Pancreas (tissue), 10 donors: Measurements from ENCODE around the gene ATP8B4. TPM values are rescaled to one million over a fixed set of nuclear protein-coding genes. Genes with fewer than 3 reads are reported as not detected.
A peak's percentile ranks its signal among the peaks of the same experiment; 100 is the strongest.

ENCODE experiments used
- ATAC-seq, 4 donors: fragments of 200-7000 bp; cut with Tn5 transposase; one replicate each; pipeline versions ENCODE4 v1.8.0 to v1.9.1; 2020; ENCODE audit warnings: mild to moderate bottlenecking in 4 of 4, moderate library complexity in 4 of 4
- DNase-seq, 6 donors: peaks; one replicate each; pipeline ENCODE4 v3.0.0-alpha.2; 2020
- FAIRE-seq: peaks from 2 replicates; lab custom pipeline; 2012; peaks lifted over from hg19 to GRCh38; lab: Jason Lieb, UNC
- H3K27ac ChIP-seq, 4 donors: fragments of 200-600 bp; sonication (generic); 1 replicate in 3 of 4; 2 replicates in 1 of 4; pipeline versions ENCODE4 v1.5.0 to v1.8.0; 2020
- H3K27me3 ChIP-seq, 4 donors: fragments of 200-600 bp; one replicate each; pipeline ENCODE4 v1.8.0; 2021
- H3K36me3 ChIP-seq, 3 donors: fragments of 200-600 bp; sonication (generic) in 1 of 3; one replicate each; pipeline versions ENCODE4 v1.5.0 to v1.8.0; 2020 to 2021
- H3K4me1 ChIP-seq, 3 donors: fragments of 200-600 bp; one replicate each; pipeline ENCODE4 v1.8.0; 2021
- H3K4me3 ChIP-seq, 4 donors: fragments of 200-600 bp; sonication (generic) in 2 of 4; one replicate each; pipeline versions ENCODE4 v1.5.0 to v1.8.0; 2020 to 2021
- H3K9me3 ChIP-seq, 4 donors: fragments of 200-600 bp; one replicate each; pipeline ENCODE4 v1.8.0; 2021
- CTCF ChIP-seq, 4 donors: fragments of 200-600 bp; sonication (generic) in 3 of 4; IDR thresholded peaks; one replicate each; pipeline versions ENCODE4 v1.5.0 to v1.8.0; 2021; ENCODE audit warnings: antibody characterized with exemption in 4 of 4
- WGBS, 2 donors: extraction: QIAGEN DNeasy Blood & Tissue Kit; methylation state at CpG; one replicate each; pipeline ENCODE4 v1.1.7; 2013; 5-methylcytosine and 5-hydroxymethylcytosine counted together
- intact Hi-C, 3 donors: fragments of 100-400 bp; cut with DNase I; formaldehyde crosslinking; loops; one replicate each; pipeline versions ENCODE4 v1.11.1 to v1.14.2; 2022
- polyA plus RNA-seq, 2 donors: library from polyadenylated mRNA; stranded (reverse); fragments of 200-250 nt; gene quantifications; one replicate each; pipeline ENCODE4 v1.2.3, GENCODE V29; 2013
- total RNA-seq, 6 donors: library from RNA; stranded (reverse); fragmentation: NEBNext Ultra II Directional in 4 of 6; extraction: Animal tissue kit (Norgen Biotek cat#: 25700) in 4 of 6; gene quantifications; one replicate each; pipeline versions ENCODE4 v1.2.1 to v1.2.4, GENCODE V29; 2021 to 2023
- donor health status: healthy with polysubstance abuse.
- donor health status: DM: no; HTN: no; CAD: no; lungs with moderate emphysema.
- donor health status: DM: no; HTN: no; CAD: no.
- donor health status: control.
- donor health status: control.
- donor health status: Bipolar disorder and iron deficiency.
- donor health status: DM: yes; HTN: yes; CAD: no.
- donor health status: DM: no; HTN: no; CAD: no.
- donor health status: DM: no; HTN: no; CAD: no.
- donor health status: DM: yes; HTN: yes; CAD: no.

Gene ATP8B4
- total and polyA plus RNA-seq, 8 donors, result 0.55 to 5.3 (median 0.97) TPM

- H3K36me3 ChIP-seq, result no peaks in the 10 kb centered on the region
- 61 to 69% methylated on average over 5 of the region's 5 CpGs for WGBS, 2 donors
- H3K4me3 ChIP-seq, result no peak overlapping the region
- no peaks in the 10 kb centered on the region for H3K4me1 ChIP-seq
- no peak for TF ChIP-seq CTCF (IDR thresholded peaks at IDR 0.05)
- H3K27ac ChIP-seq, result no peak overlapping the region
- no peak for FAIRE-seq
- H3K27me3 ChIP-seq, result no peaks in the 10 kb centered on the region
- ATAC-seq, result no peak
- DNase-seq, result no peak
- no peaks in the 10 kb centered on the region for H3K9me3 ChIP-seq
- intact Hi-C loops, result no loop called here
These were observed 59.1 kb downstream of the ATP8B4 start for GRCh38 chr15:50059883-50060282.

GRCh38 chr15:50059203-50059772 is 59.7 kb downstream of the ATP8B4 start:
- Histone ChIP-seq H3K4me1 (no peaks in the 10 kb centered on the region), H3K36me3 (no peaks in the 10 kb centered on the region), H3K4me3 (no peak overlapping the region), H3K27me3 (no peaks in the 10 kb centered on the region), H3K9me3 (no peaks in the 10 kb centered on the region), H3K27ac (no peak overlapping the region)
- no peak for TF ChIP-seq CTCF (IDR thresholded peaks at IDR 0.05)
- DNase-seq, result no peak
- no peak for FAIRE-seq
- intact Hi-C loops, result no loop called here
- WGBS, 2 donors, result 78 to 80% methylated on average over 5 of the region's 5 CpGs
- no peak for ATAC-seq

- no peaks in the 10 kb centered on the region for H3K4me1 ChIP-seq
- DNase-seq, result no peak
- TF ChIP-seq CTCF (IDR thresholded peaks at IDR 0.05), result no peak
- no peaks in the 10 kb centered on the region for H3K27me3 ChIP-seq
- ATAC-seq, result no peak
- H3K4me3 ChIP-seq, result no peak overlapping the region
- intact Hi-C loops, result no loop called here
- no peak overlapping the region for H3K27ac ChIP-seq
- H3K9me3 ChIP-seq, result no peaks in the 10 kb centered on the region
- WGBS, 2 donors, result 51 to 60% methylated on average over 5 of the region's 5 CpGs
- FAIRE-seq, result no peak
- no peaks in the 10 kb centered on the region for H3K36me3 ChIP-seq
These were observed 61.0 kb downstream of the ATP8B4 start for GRCh38 chr15:50057905-50058639.

- Histone ChIP-seq H3K27ac (no peak overlapping the region), H3K9me3 (no peaks in the 10 kb centered on the region), H3K27me3 (no peaks in the 10 kb centered on the region), H3K4me1 (no peaks in the 10 kb centered on the region), H3K36me3 (no peaks in the 10 kb centered on the region), H3K4me3 (no peak overlapping the region)
- no peak for TF ChIP-seq CTCF (IDR thresholded peaks at IDR 0.05)
- intact Hi-C loops, result no loop called here
- DNase-seq (no peak), FAIRE-seq (no peak), ATAC-seq (no peak)
- 86 to 94% methylated on average over 4 of the region's 4 CpGs for WGBS, 2 donors
These were observed 61.8 kb downstream of the ATP8B4 start for GRCh38 chr15:50057196-50057595.

- intact Hi-C loops, result no loop called here
- Histone ChIP-seq H3K4me3 (no peak overlapping the region), H3K9me3 (no peaks in the 10 kb centered on the region), H3K27ac (peak overlapping the region in 2 of 4 donors; percentile 8 to 23), H3K36me3 (no peaks in the 10 kb centered on the region), H3K27me3 (no peaks in the 10 kb centered on the region), H3K4me1 (peaks cover 0 to 3% (median 0%) of the 10 kb centered on the region in 3 donors)
- WGBS, 2 donors, result 52 to 66% methylated on average over 5 of the region's 5 CpGs
- peak in 1 of 4 donors; percentile 7 for ATAC-seq
- TF ChIP-seq CTCF (IDR thresholded peaks at IDR 0.05), result no peak
- no peak for FAIRE-seq
- no peak for DNase-seq
These were observed 63.3 kb downstream of the ATP8B4 start for GRCh38 chr15:50055750-50056157.
